HepG2 (cell line): ENCODE measurements around the gene STAB2. TPM values are rescaled to one million over a fixed set of nuclear protein-coding genes. Genes with fewer than 3 reads are reported as not detected.

Experiments
- ATAC-seq: fragments of 200-7000 bp; cut with Tn5 transposase; 3 replicates; pipeline ENCODE4 v1.9.1; 2020; ENCODE audit warnings: mild to moderate bottlenecking, moderate library complexity
- BruUV-seq: library from RNA; stranded (reverse); fragments of 400-500 nt; replicated peaks from 2 replicates; lab custom pipeline; 2021; lab: Mats Ljungman, UMichigan
- CTCF ChIA-PET: fragments of 300-600 bp; formaldehyde crosslinking; extraction: SDS; loops from one replicate; lab custom pipeline; 2021; ENCODE audit warnings: low total read pairs, inconsistent platforms, low intra/inter-chr PET ratio; lab: Yijun Ruan, JAX
- POLR2A ChIA-PET: fragments of 350-600 bp; sonication (Branson Sonifier 250); formaldehyde crosslinking; loops from one replicate; lab custom pipeline; 2020; ENCODE audit warnings: antibody characterized with exemption, inconsistent platforms; lab: Yijun Ruan, JAX
- DNase-seq: peaks from one replicate; pipeline ENCODE4 v3.0.0-alpha.2; 2015; ENCODE audit warnings: low spot score
- FAIRE-seq: peaks from 3 replicates; lab custom pipeline; 2011; peaks lifted over from hg19 to GRCh38; lab: Jason Lieb, UNC
- H2AFZ ChIP-seq: one replicate; pipeline ENCODE4 v1.6.1; 2011; ENCODE audit warnings: low read length, inconsistent platforms
- H3K27ac ChIP-seq: fragments of 300-600 bp; 3 replicates; pipeline ENCODE4 v1.8.0; 2011; ENCODE audit warnings: mixed run types, mild to moderate bottlenecking, mixed read lengths, low read length, inconsistent platforms; ENCODE audit not compliant: insufficient read depth; ENCODE audit errors: extremely low read length
- H3K27me3 ChIP-seq, 2 experiments: fragments of 200-600 bp in 1 of 2; 2 replicates in 1 of 2; 3 replicates in 1 of 2; pipeline versions ENCODE4 v1.6.0 to v1.8.0; 2011; ENCODE audit warnings: low read length in 2 of 2, mild to moderate bottlenecking in 2 of 2, moderate library complexity in 2 of 2, inconsistent platforms in 1 of 2; ENCODE audit not compliant: insufficient read depth in 2 of 2, control insufficient read depth in 1 of 2
- H3K36me3 ChIP-seq, 2 experiments: fragments of 200-600 bp in 1 of 2; replicated peaks in 1 of 2; 2 replicates in 1 of 2; 3 replicates in 1 of 2; pipeline versions ENCODE4 v1.5.1 to v1.8.0; 2011; ENCODE audit warnings: low read length in 2 of 2, inconsistent platforms in 1 of 2; ENCODE audit not compliant: insufficient read depth in 2 of 2, control insufficient read depth in 1 of 2
- H3K4me1 ChIP-seq: 2 replicates; pipeline ENCODE4 v1.5.1; 2012; ENCODE audit warnings: low read length, inconsistent platforms; ENCODE audit not compliant: insufficient read depth
- H3K4me2 ChIP-seq: 2 replicates; pipeline ENCODE4 v1.6.0; 2011; ENCODE audit warnings: low read depth, low read length, inconsistent platforms
- H3K4me3 ChIP-seq, 3 experiments: fragments of 200-600 bp in 1 of 3; sonication (generic), shearing (Covaris generic) in 1 of 3; replicated peaks in 1 of 3; 2 replicates each; pipeline ENCODE4 v1.5.1; 2011 to 2016; ENCODE audit warnings: low read length in 3 of 3, inconsistent platforms in 2 of 3, low read depth in 2 of 3, mild to moderate bottlenecking in 2 of 3, control low read depth in 1 of 3, mixed read lengths in 1 of 3; ENCODE audit not compliant: insufficient read depth in 1 of 3
- H3K79me2 ChIP-seq: one replicate; pipeline ENCODE4 v1.6.1; 2011; ENCODE audit warnings: low read length, inconsistent platforms; ENCODE audit not compliant: insufficient read depth
- H3K9ac ChIP-seq: 2 replicates; pipeline ENCODE4 v1.6.0; 2011; ENCODE audit warnings: mild to moderate bottlenecking, low read depth, low read length, inconsistent platforms; ENCODE audit not compliant: insufficient read depth
- H3K9me3 ChIP-seq: 2 replicates; pipeline ENCODE4 v1.5.1; 2012; ENCODE audit warnings: mild to moderate bottlenecking, low read length
- H4K20me1 ChIP-seq: 2 replicates; pipeline ENCODE4 v1.6.0; 2011; ENCODE audit warnings: inconsistent platforms, mild to moderate bottlenecking, low read length, moderate library complexity; ENCODE audit not compliant: insufficient read depth
- BHLHE40 ChIP-seq: IDR thresholded peaks from 2 replicates; pipeline ENCODE4 v1.6.1; 2011; ENCODE audit warnings: low read length, improper control_type of control experiment
- EP300 ChIP-seq, 3 experiments: sonication (generic) in 1 of 3; formaldehyde crosslinking in 1 of 3; IDR thresholded peaks; 2 replicates each; pipeline versions ENCODE4 v1.5.1 to v1.6.1; 2011 to 2020; ENCODE audit warnings: low read depth in 2 of 3, low read length in 2 of 3, borderline replicate concordance in 1 of 3, improper control_type of control experiment in 1 of 3, mild to moderate bottlenecking in 1 of 3, missing genetic modification reagents in 1 of 3, moderate library complexity in 1 of 3
- IRX3 ChIP-seq: sonication (generic); formaldehyde crosslinking; IDR thresholded peaks from 2 replicates; pipeline ENCODE4 v1.8.1; 2023; ENCODE audit warnings: mild to moderate bottlenecking, low read depth, missing genetic modification reagents, borderline replicate concordance
- KLF6 ChIP-seq: IDR thresholded peaks from 2 replicates; pipeline ENCODE4 v1.8.0; 2016; ENCODE audit warnings: missing biosample characterization, missing genetic modification reagents
- NFKB2 ChIP-seq: sonication (generic); formaldehyde crosslinking; IDR thresholded peaks from 2 replicates; pipeline ENCODE4 v1.4.0; 2020; ENCODE audit warnings: missing genetic modification reagents, borderline replicate concordance
- PCBP2 ChIP-seq: fragments of 200-400 bp; formaldehyde crosslinking; optimal IDR thresholded peaks from 2 replicates; pipeline ENCODE3; 2018; ENCODE audit warnings: low read length, low read depth; ENCODE audit not compliant: poor library complexity, severe bottlenecking
- SOX13 ChIP-seq, 3 experiments: fragments of 450-650 bp in 1 of 3; sonication (generic) in 1 of 3; formaldehyde crosslinking in 1 of 3; IDR thresholded peaks in 2 of 3; conservative IDR thresholded peaks in 1 of 3; 2 replicates each; pipeline versions ENCODE4 v1.5.0 to v1.6.1; 2016 to 2020; ENCODE audit warnings: antibody characterized with exemption in 1 of 3, mild to moderate bottlenecking in 1 of 3, missing compliant biosample characterization in 1 of 3, missing genetic modification reagents in 1 of 3, moderate library complexity in 1 of 3
- ZNF282 ChIP-seq: fragments of 450-650 bp; IDR thresholded peaks from 2 replicates; pipeline ENCODE4 v1.6.1; 2018; ENCODE audit not compliant: partially characterized antibody
- ZNF564 ChIP-seq: sonication (generic); formaldehyde crosslinking; IDR thresholded peaks from 2 replicates; pipeline ENCODE4 v1.8.1; 2023; ENCODE audit warnings: mild to moderate bottlenecking, missing genetic modification reagents
- ZNF691 ChIP-seq: sonication (generic); formaldehyde crosslinking; IDR thresholded peaks from 2 replicates; pipeline ENCODE4 v1.4.0; 2020; ENCODE audit warnings: missing genetic modification reagents, low read depth, mild to moderate bottlenecking, borderline replicate concordance
- ZNF883 ChIP-seq: sonication (generic); formaldehyde crosslinking; IDR thresholded peaks from 2 replicates; pipeline ENCODE4 v1.5.1; 2020; ENCODE audit warnings: mild to moderate bottlenecking, missing genetic modification reagents; ENCODE audit errors: not compliant biosample characterization
- ZXDC ChIP-seq: sonication (generic); formaldehyde crosslinking; IDR thresholded peaks from 2 replicates; pipeline ENCODE4 v1.5.0; 2020; ENCODE audit warnings: mild to moderate bottlenecking, missing genetic modification reagents
- WGBS: methylation state at CpG from one replicate; pipeline ENCODE4 v1.1.6; 2017; ENCODE audit warnings: low lambda C conversion rate; 5-methylcytosine and 5-hydroxymethylcytosine counted together
- in situ Hi-C: cut with HindIII; loops from 2 replicates; pipeline ENCODE4 v1.10.0; 2017; ENCODE audit warnings: low pct_unique_long_range_greater_than_20kb; ENCODE audit not compliant: extremely low pct_ligation_motif_present
- intact Hi-C: fragments of 100-400 bp; cut with micrococcal nuclease; formaldehyde crosslinking; loops from one replicate; pipeline ENCODE4 v1.10.0; 2022; ENCODE audit not compliant: unreplicated experiment
- polyA plus RNA-seq, 8 experiments: library from polyadenylated mRNA; depleted of rRNA in 3 of 8; stranded (reverse) in 7 of 8; unstranded in 1 of 8; fragments of >200 nt; fragmentation: Illumina TruSeq in 4 of 8; extraction: Trizol in 4 of 8; gene quantifications; 2 replicates each; pipeline versions ENCODE4 v1.2.1 to v1.2.3, GENCODE V29; 2011 to 2016; ENCODE audit warnings: low read depth in 4 of 8, missing spikeins in 1 of 8, mixed read lengths in 1 of 8; ENCODE audit not compliant: insufficient read depth in 1 of 8
- total RNA-seq, 5 experiments: library from RNA; depleted of rRNA; stranded (reverse); fragments of >200 nt; fragmentation: Illumina TruSeq; extraction: Trizol; gene quantifications; 2 replicates each; pipeline ENCODE4 v1.2.3, GENCODE V29; 2016; ENCODE audit warnings: low read depth in 1 of 5

STAB2 gene
- total and polyA plus RNA-seq, 2 of the 13 experiments (the other 11 are each of a cell fraction or from before 2014, with no cell fraction given), result not detected

GRCh38 chr12:103573185-103573584 is 13.9 kb upstream of the STAB2 start:
- ATAC-seq (peak; percentile 25; the same call in 1 of the 3 replicates), DNase-seq (peak; percentile 35), FAIRE-seq (no peak)
- no peaks in the 10 kb centered on the region for H3K79me2 ChIP-seq
- 2% methylated on average over 3 of the region's 3 CpGs for whole genome bisulfite sequencing
- H3K36me3 ChIP-seq, result no peaks in the 10 kb centered on the region
- no peak overlapping the region for H3K27ac ChIP-seq
- H2AFZ ChIP-seq, result no peak overlapping the region
- no peaks in the 10 kb centered on the region for H3K9me3 ChIP-seq
- TF ChIP-seq IRX3 (CRISPR knock-in tag) (no peak), EP300 (IDR thresholded peaks at IDR 0.05; ENCODE audit: low read depth in 2 of 2, low read length in 2 of 2) (peak in 1 of 2 experiments; percentile 13; a peak in 1 of 4 replicates), EP300 (CRISPR knock-in tag; IDR thresholded peaks at IDR 0.05; ENCODE audit: borderline replicate concordance) (no peak), KLF6 (CRISPR knock-in tag) (no peak), PCBP2 (no peak), ZXDC (CRISPR knock-in tag) (no peak), ZNF282 (no peak), ZNF564 (CRISPR knock-in tag) (no peak), BHLHE40 (peak; percentile 73), SOX13 (IDR thresholded peaks at IDR 0.05) (no peak), SOX13 (CRISPR knock-in tag; conservative IDR thresholded peaks at IDR 0.05 in 1 of 2, IDR thresholded peaks at IDR 0.05 in 1 of 2) (no peak), NFKB2 (no peak), ZNF691 (CRISPR knock-in tag) (no peak), ZNF883 (CRISPR knock-in tag) (no peak)
- no peaks in the 10 kb centered on the region for H3K4me1 ChIP-seq
- no TSS peak for BruUV-seq
- H3K4me2 ChIP-seq, result no peak overlapping the region
- ChIA-PET POLR2A (no interaction called here), CTCF (no interaction called here)
- no peak overlapping the region for H3K9ac ChIP-seq
- no peaks in the 10 kb centered on the region; a peak in 1 of 5 replicates for H3K27me3 ChIP-seq
- no peak overlapping the region for H3K4me3 ChIP-seq
- H4K20me1 ChIP-seq, result no peaks in the 10 kb centered on the region
- in situ Hi-C loops (no loop called here), intact Hi-C loops (no loop called here)
